ENCODE measurements around the gene DYNC1I2. TPM values are rescaled to one million over a fixed set of nuclear protein-coding genes. Genes with fewer than 3 reads are reported as not detected.

DYNC1I2 gene
- total and polyA plus RNA-seq, 2 of the 4 experiments (the other 2 are of a cell fraction): 110 to 114 TPM

DNA sequence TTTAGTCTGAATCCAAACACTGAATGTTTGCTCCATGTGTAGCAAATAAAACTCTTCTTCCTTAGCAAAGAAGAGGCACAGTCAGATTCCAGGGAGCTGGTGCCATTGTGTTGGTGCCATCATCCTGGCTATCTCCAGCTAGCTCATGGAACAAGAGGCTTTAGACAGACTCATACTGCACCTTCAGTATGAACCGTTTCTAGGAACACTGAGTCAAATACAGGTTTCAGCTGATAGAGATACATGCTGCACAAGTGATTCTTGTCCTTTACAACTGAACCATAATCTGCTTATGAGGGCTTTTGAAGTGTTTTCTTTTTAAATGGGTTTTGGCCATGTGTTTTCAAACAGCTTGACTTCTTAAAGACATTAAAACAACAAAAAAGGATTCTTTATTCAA is 57.9 kb downstream of the DYNC1I2 start:
- Histone ChIP-seq H2AK9ac (replicated peaks; ENCODE audit: low read depth, low read length, poor library complexity) (no peak overlapping the region), H3K27ac (ENCODE audit: insufficient read depth, low read length) (no peak overlapping the region), H2AK5ac (ENCODE audit: low read depth, low read length) (no peak overlapping the region), H2BK15ac (ENCODE audit: low read depth, low read length) (no peak overlapping the region), H3K23ac (ENCODE audit: low read depth, low read length) (no peak overlapping the region), H4K91ac (ENCODE audit: insufficient read depth, low read depth, low read length) (no peak overlapping the region), H3K9me1 (ENCODE audit: insufficient read depth, low read length) (0 out of 2 replicates have a peak, but pooled peaks cover 3% of the 10 kb centered on the region), H3K36me3 (ENCODE audit: control insufficient read depth, insufficient read depth, low read length) (peaks cover 28% of the 10 kb centered on the region), H3K18ac (ENCODE audit: low read depth, low read length) (no peak overlapping the region), H2AFZ (replicated peaks; ENCODE audit: low read length, poor library complexity) (no peak overlapping the region), H4K5ac (ENCODE audit: low read depth, low read length) (no peak overlapping the region), H3K4me1 (ENCODE audit: control insufficient read depth, insufficient read depth, low read length) (peaks cover 1% of the 10 kb centered on the region; the same call in 1 of the 2 replicates), H3K4me3 (ENCODE audit: insufficient read depth, low read depth, low read length) (no peak overlapping the region), H4K20me1 (ENCODE audit: insufficient read depth, low read length) (peaks cover 9% of the 10 kb centered on the region; the same call in 1 of the 2 replicates), H3K4ac (ENCODE audit: low read depth, low read length) (no peak overlapping the region), H3K4me2 (ENCODE audit: low read depth, low read length) (no peak overlapping the region), H3K27me3 (ENCODE audit: control insufficient read depth, insufficient read depth, low read length) (no peaks in the 10 kb centered on the region), H2BK5ac (ENCODE audit: low read depth, low read length, poor library complexity, severe bottlenecking) (no peak overlapping the region), H3K14ac (replicated peaks; ENCODE audit: low read depth, low read length) (no peak overlapping the region), H2BK120ac (ENCODE audit: low read depth, low read length) (no peak overlapping the region), H4K8ac (ENCODE audit: low read depth in 2 of 2, low read length in 2 of 2) (no peak overlapping the region), H3K79me1 (ENCODE audit: low read depth in 1 of 2, low read length in 2 of 2) (peaks cover 17 to 19% of the 10 kb centered on the region in 2 experiments), H3K56ac (ENCODE audit: extremely low read depth, insufficient read depth, low read length) (no peak overlapping the region), H3K9ac (ENCODE audit: low read depth, low read length) (no peak overlapping the region), H2BK20ac (ENCODE audit: low read depth, low read length) (no peak overlapping the region), H3K9me3 (ENCODE audit: control insufficient read depth, insufficient read depth, low read length) (no peaks in the 10 kb centered on the region)
- BruUV-seq (replicated peaks): no TSS peak
- in situ Hi-C loops (cut with MboI; ENCODE audit: low sequenced_read_pairs) (no loop called here), intact Hi-C loops (cut with micrococcal nuclease) (no loop called here), dilution Hi-C loops (cut with HindIII; ENCODE audit: low sequenced_read_pairs, unreplicated experiment) (no loop called here)
- ChIA-PET POLR2A (ENCODE audit: unreplicated experiment) (no interaction called here), CTCF (no interaction called here)
- no CpG with 5 or more reads among the region's 1 CpG for WGBS, 2 experiments (ENCODE audit: extremely low coverage in 2 of 2, insufficient read length in 1 of 2)
- TF ChIP-seq RAD21 (IDR thresholded peaks at IDR 0.05; ENCODE audit: low read length): no peak
- TF ChIP-seq USF2 (IDR thresholded peaks at IDR 0.05; ENCODE audit: low read depth, low read length): no peak
- no peak for TF ChIP-seq BHLHE40 (IDR thresholded peaks at IDR 0.05; ENCODE audit: low read depth, low read length)
- no peak for TF ChIP-seq FOS (IDR thresholded peaks at IDR 0.05; ENCODE audit: low read depth, low read length)
- TF ChIP-seq, protein P1, sequence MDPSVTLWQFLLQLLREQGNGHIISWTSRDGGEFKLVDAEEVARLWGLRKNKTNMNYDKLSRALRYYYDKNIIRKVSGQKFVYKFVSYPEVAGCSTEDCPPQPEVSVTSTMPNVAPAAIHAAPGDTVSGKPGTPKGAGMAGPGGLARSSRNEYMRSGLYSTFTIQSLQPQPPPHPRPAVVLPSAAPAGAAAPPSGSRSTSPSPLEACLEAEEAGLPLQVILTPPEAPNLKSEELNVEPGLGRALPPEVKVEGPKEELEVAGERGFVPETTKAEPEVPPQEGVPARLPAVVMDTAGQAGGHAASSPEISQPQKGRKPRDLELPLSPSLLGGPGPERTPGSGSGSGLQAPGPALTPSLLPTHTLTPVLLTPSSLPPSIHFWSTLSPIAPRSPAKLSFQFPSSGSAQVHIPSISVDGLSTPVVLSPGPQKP (IDR thresholded peaks at IDR 0.05; ENCODE audit: borderline replicate concordance, low read depth, low read length): no peak
- no peak for TF ChIP-seq CEBPB (IDR thresholded peaks at IDR 0.05; ENCODE audit: low read depth, low read length)
- TF ChIP-seq RCOR1 (IDR thresholded peaks at IDR 0.05; ENCODE audit: insufficient replicate concordance, low read length): no peak
- TF ChIP-seq CHD1 (IDR thresholded peaks at IDR 0.05; ENCODE audit: low read depth, low read length): no peak
- TF ChIP-seq SMC3 (IDR thresholded peaks at IDR 0.05; ENCODE audit: low read depth, low read length): no peak
- no peak for TF ChIP-seq MAZ (IDR thresholded peaks at IDR 0.05; ENCODE audit: borderline replicate concordance, low read depth, low read length)
- TF ChIP-seq RFX5 (IDR thresholded peaks at IDR 0.05; ENCODE audit: low read depth, low read length): no peak
- no peak for ATAC-seq (ENCODE audit: low read depth)
- no peak for DNase-seq
